BJ (cell line): ENCODE data around the gene GCSAM. TPM values are rescaled to one million over a fixed set of nuclear protein-coding genes. Genes with fewer than 3 reads are reported as not detected.

ENCODE experiments used
- CTCF ChIA-PET: fragments of 350-600 bp; formaldehyde crosslinking; extraction: SDS; loops from one replicate; lab custom pipeline; 2021; ENCODE audit warnings: antibody characterized with exemption, inconsistent platforms; lab: Yijun Ruan, JAX
- POLR2A ChIA-PET: fragments of 300-600 bp; sonication (Branson Sonifier 250); formaldehyde crosslinking; extraction: SDS; loops from one replicate; lab custom pipeline; 2021; ENCODE audit warnings: antibody characterized with exemption; lab: Charles Lee
- DNase-seq: peaks from one replicate; pipeline ENCODE4 v3.0.0-alpha.2; 2011; ENCODE audit warnings: low read depth
- H3K27me3 ChIP-seq: 2 replicates; pipeline ENCODE4 v1.6.0; 2011; ENCODE audit warnings: low read length; ENCODE audit not compliant: control insufficient read depth, insufficient read depth
- H3K36me3 ChIP-seq: 2 replicates; pipeline ENCODE4 v1.5.1; 2011; ENCODE audit warnings: low read length; ENCODE audit not compliant: control insufficient read depth, insufficient read depth
- H3K4me3 ChIP-seq: 2 replicates; pipeline ENCODE4 v1.5.1; 2011; ENCODE audit warnings: low read depth, mild to moderate bottlenecking, control low read depth, low read length
- polyA plus RNA-seq: library from polyadenylated mRNA; depleted of rRNA; stranded (reverse); fragments of >200 nt; gene quantifications from 2 replicates; pipeline ENCODE4 v1.2.3, GENCODE V29; 2011
- TF ChIP-seq, protein P1 (sequence below): IDR thresholded peaks from 2 replicates; pipeline ENCODE4 v1.5.1; 2011; ENCODE audit warnings: low read depth, mild to moderate bottlenecking, control low read depth, inconsistent platforms, low read length, moderate library complexity; ENCODE audit not compliant: insufficient read depth

Gene GCSAM
- polyA plus RNA-seq, 1 experiment, result not detected

- Histone ChIP-seq H3K36me3 (no peaks in the 10 kb centered on the region), H3K4me3 (no peak overlapping the region), H3K27me3 (no peaks in the 10 kb centered on the region)
- no peak for DNase-seq
- ChIA-PET POLR2A (no interaction called here), CTCF (no interaction called here)
- TF ChIP-seq, protein P1, sequence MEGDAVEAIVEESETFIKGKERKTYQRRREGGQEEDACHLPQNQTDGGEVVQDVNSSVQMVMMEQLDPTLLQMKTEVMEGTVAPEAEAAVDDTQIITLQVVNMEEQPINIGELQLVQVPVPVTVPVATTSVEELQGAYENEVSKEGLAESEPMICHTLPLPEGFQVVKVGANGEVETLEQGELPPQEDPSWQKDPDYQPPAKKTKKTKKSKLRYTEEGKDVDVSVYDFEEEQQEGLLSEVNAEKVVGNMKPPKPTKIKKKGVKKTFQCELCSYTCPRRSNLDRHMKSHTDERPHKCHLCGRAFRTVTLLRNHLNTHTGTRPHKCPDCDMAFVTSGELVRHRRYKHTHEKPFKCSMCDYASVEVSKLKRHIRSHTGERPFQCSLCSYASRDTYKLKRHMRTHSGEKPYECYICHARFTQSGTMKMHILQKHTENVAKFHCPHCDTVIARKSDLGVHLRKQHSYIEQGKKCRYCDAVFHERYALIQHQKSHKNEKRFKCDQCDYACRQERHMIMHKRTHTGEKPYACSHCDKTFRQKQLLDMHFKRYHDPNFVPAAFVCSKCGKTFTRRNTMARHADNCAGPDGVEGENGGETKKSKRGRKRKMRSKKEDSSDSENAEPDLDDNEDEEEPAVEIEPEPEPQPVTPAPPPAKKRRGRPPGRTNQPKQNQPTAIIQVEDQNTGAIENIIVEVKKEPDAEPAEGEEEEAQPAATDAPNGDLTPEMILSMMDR, result no peak
Measured at GRCh38 chr3:112095731-112096130, 37.3 kb downstream of the GCSAM start.

DNA sequence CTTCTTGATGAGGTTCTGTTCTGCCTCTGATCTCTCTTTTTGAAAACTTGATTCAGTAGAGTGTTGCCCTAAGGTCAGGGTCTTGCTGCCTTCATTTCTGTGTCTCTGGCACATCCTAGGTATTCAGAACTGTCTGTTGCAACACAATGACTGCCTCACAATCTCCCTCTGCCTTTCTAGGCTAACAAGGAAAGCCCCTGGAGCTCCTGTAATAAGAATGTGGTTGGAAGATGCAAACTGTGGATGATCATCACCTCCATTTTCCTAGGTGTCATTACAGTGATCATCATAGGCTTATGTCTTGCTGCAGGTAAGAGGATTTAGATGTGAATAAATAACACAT is 39.9 kb downstream of the GCSAM start:
- no peaks in the 10 kb centered on the region for H3K36me3 ChIP-seq
- ChIA-PET POLR2A (no interaction called here), CTCF (interaction anchor here (0.7 to 2.1 kb wide), 2 partner anchors 18 to 200 kb away, joined by 3 to 8 read pairs; no protein-coding TSS in a partner anchor)
- no peak overlapping the region for H3K4me3 ChIP-seq
- TF ChIP-seq, protein P1, result no peak
- no peak for DNase-seq
- H3K27me3 ChIP-seq, result no peaks in the 10 kb centered on the region

- Histone ChIP-seq H3K4me3 (no peak overlapping the region), H3K36me3 (no peaks in the 10 kb centered on the region), H3K27me3 (no peaks in the 10 kb centered on the region)
- ChIA-PET POLR2A (no interaction called here), CTCF (interaction anchor here (0.5 to 2.1 kb wide), 3 partner anchors 13 to 19 kb away, joined by 3 to 8 read pairs (median 3); no protein-coding TSS in a partner anchor)
- TF ChIP-seq, protein P1, result no peak
- no peak for DNase-seq
Measured at GRCh38 chr3:112092496-112093179, 40.4 kb downstream of the GCSAM start.

GRCh38 chr3:112090887-112091586 is 42.0 kb downstream of the GCSAM start:
- Histone ChIP-seq H3K27me3 (no peaks in the 10 kb centered on the region), H3K4me3 (no peak overlapping the region), H3K36me3 (no peaks in the 10 kb centered on the region)
- DNase-seq, result no peak
- ChIA-PET POLR2A (no interaction called here), CTCF (no interaction called here)
- TF ChIP-seq, protein P1, result no peak
